ENCODE results near the gene INO80E. TPM values are rescaled to one million over a fixed set of nuclear protein-coding genes. Genes with fewer than 3 reads are reported as not detected.

INO80E gene
- total RNA-seq, 1 experiment from 2014 or later, result 89.8 TPM

GRCh38 chr16:30051518-30051917, 55.5 kb downstream of the INO80E start:
- no peaks in the 10 kb centered on the region for H3K36me3 ChIP-seq (ENCODE audit: control insufficient read depth in 1 of 2, insufficient read depth in 2 of 2, low read length in 2 of 2)
- H3K4me3 ChIP-seq (replicated peaks in 1 of 2; ENCODE audit: low read depth in 1 of 2, low read length in 2 of 2), result no peak overlapping the region
- peaks cover 8 to 42% of the 10 kb centered on the region in 2 experiments; a peak in 3 of 4 replicates for H3K4me1 ChIP-seq (ENCODE audit: control insufficient read depth in 1 of 2, insufficient read depth in 2 of 2, low read length in 2 of 2)
- CTCF ChIA-PET, result interaction anchor here (0.7 kb wide), 1 partner anchor 122 kb away, joined by 4 read pairs; no protein-coding TSS in a partner anchor
- no peak for TF ChIP-seq ELF1 (IDR thresholded peaks at IDR 0.05; ENCODE audit: borderline replicate concordance, low read depth)
- no peak for TF ChIP-seq ZNF274 (IDR thresholded peaks at IDR 0.05; ENCODE audit: low read depth, low read length)
- TF ChIP-seq JUND (IDR thresholded peaks at IDR 0.05), result no peak
- no peak for TF ChIP-seq EZH2phosphoT487 (IDR thresholded peaks at IDR 0.05; ENCODE audit: borderline replicate concordance)
- no peak for TF ChIP-seq SP1 (IDR thresholded peaks at IDR 0.05; ENCODE audit: low read depth)
- no peak for TF ChIP-seq ZFX (IDR thresholded peaks at IDR 0.05)
- no peak for TF ChIP-seq SIN3A (IDR thresholded peaks at IDR 0.05; ENCODE audit: low read depth)
- TF ChIP-seq FOSL1 (IDR thresholded peaks at IDR 0.05; ENCODE audit: low read depth), result no peak
- TF ChIP-seq ATF3 (IDR thresholded peaks at IDR 0.05), result no peak
- TF ChIP-seq POLR2A (IDR thresholded peaks at IDR 0.05; ENCODE audit: borderline replicate concordance, extremely low read depth, insufficient read depth, insufficient read length), result no peak
- no peak for TF ChIP-seq CTCF (IDR thresholded peaks at IDR 0.05 in 2 of 3, conservative IDR thresholded peaks at IDR 0.05 in 1 of 3; ENCODE audit: borderline replicate concordance in 1 of 3, insufficient read depth in 1 of 3, low read depth in 2 of 3, low read length in 2 of 3)
- TF ChIP-seq CBX3 (IDR thresholded peaks at IDR 0.05; ENCODE audit: low read depth), result no peak
- no peak for TF ChIP-seq POLR2AphosphoS5 (IDR thresholded peaks at IDR 0.05; ENCODE audit: low read depth, low read length)
- TF ChIP-seq TCF7L2 (IDR thresholded peaks at IDR 0.05; ENCODE audit: borderline replicate concordance, extremely low read depth, insufficient read depth, insufficient read length), result no peak
- no peak for TF ChIP-seq REST (IDR thresholded peaks at IDR 0.05; ENCODE audit: low read depth)
- no peak for TF ChIP-seq YY1 (IDR thresholded peaks at IDR 0.05; ENCODE audit: extremely low read depth, insufficient replicate concordance, low read depth, low read length)
- TF ChIP-seq MAX (IDR thresholded peaks at IDR 0.05), result no peak
- TF ChIP-seq RAD21 (IDR thresholded peaks at IDR 0.05; ENCODE audit: low read depth), result no peak
- no peak for TF ChIP-seq EGR1 (IDR thresholded peaks at IDR 0.05; ENCODE audit: low read depth)
- TF ChIP-seq CEBPB (IDR thresholded peaks at IDR 0.05; ENCODE audit: low read depth), result no peak
- H4K20me1 ChIP-seq (ENCODE audit: insufficient read depth), result no peaks in the 10 kb centered on the region
- POLR2A ChIA-PET, result interaction anchor here (0.6 kb wide), 1 partner anchor 130 kb away, joined by 4 read pairs; no protein-coding TSS in a partner anchor
- RAD21 ChIA-PET (ENCODE audit: low non-redundant PET in 1 of 2, low total read pairs in 2 of 2, uncharacterized antibody in 2 of 2, unreplicated experiment in 2 of 2), result no interaction called here
- ATAC-seq, result no peak
- intact Hi-C loops (cut with micrococcal nuclease), result no loop called here
- no peak for DNase-seq (ENCODE audit: low read depth, low spot score)
- H3K27me3 ChIP-seq (ENCODE audit: insufficient read depth, low read length), result no peaks in the 10 kb centered on the region
- H2AFZ ChIP-seq (ENCODE audit: low read depth, low read length, poor library complexity, severe bottlenecking), result no peak overlapping the region
- peak overlapping the region; percentile 30 for H3K9ac ChIP-seq (ENCODE audit: low read length)
- H3K79me2 ChIP-seq (ENCODE audit: insufficient read depth, low read length), result peaks cover 7% of the 10 kb centered on the region
- H3K4me2 ChIP-seq (ENCODE audit: low read length), result peak overlapping the region; percentile 20
- BruUV-seq (replicated peaks), result no TSS peak
- H3K9me3 ChIP-seq (ENCODE audit: control insufficient read depth in 1 of 2, insufficient read depth in 1 of 2, low read depth in 1 of 2, low read length in 2 of 2), result no peaks in the 10 kb centered on the region
- H3K27ac ChIP-seq (ENCODE audit: low read depth, low read length), result no peak overlapping the region
- H3K9me2 ChIP-seq (ENCODE audit: insufficient read depth), result no peaks in the 10 kb centered on the region

Measured in HCT116 (cell line).